ENCODE results near the gene SLC23A2. TPM values are rescaled to one million over a fixed set of nuclear protein-coding genes. Genes with fewer than 3 reads are reported as not detected.

SLC23A2 gene
- total RNA-seq, 1 experiment from 2014 or later: 14.6 TPM

GRCh38 chr20:4920131-4920530 is 81.2 kb downstream of the SLC23A2 start:
- CTCF ChIA-PET: no interaction called here
- no peak for ATAC-seq
- H3K4me3 ChIP-seq (ENCODE audit: low read depth in 2 of 2, low read length in 2 of 2): no peak overlapping the region
- no peaks in the 10 kb centered on the region for H3K36me3 ChIP-seq (ENCODE audit: control insufficient read depth, insufficient read depth, low read length)
- no peaks in the 10 kb centered on the region for H3K27me3 ChIP-seq (ENCODE audit: control insufficient read depth, insufficient read depth, low read length)
- no peak for DNase-seq (ENCODE audit: low read depth, low spot score)
- no peak for TF ChIP-seq REST (IDR thresholded peaks at IDR 0.05; ENCODE audit: insufficient read depth in 1 of 2, low read depth in 2 of 2, low read length in 1 of 2)
- TF ChIP-seq SIN3A (IDR thresholded peaks at IDR 0.05; ENCODE audit: borderline replicate concordance, insufficient read depth, low read depth, low read length): no peak
- TF ChIP-seq, protein P1, sequence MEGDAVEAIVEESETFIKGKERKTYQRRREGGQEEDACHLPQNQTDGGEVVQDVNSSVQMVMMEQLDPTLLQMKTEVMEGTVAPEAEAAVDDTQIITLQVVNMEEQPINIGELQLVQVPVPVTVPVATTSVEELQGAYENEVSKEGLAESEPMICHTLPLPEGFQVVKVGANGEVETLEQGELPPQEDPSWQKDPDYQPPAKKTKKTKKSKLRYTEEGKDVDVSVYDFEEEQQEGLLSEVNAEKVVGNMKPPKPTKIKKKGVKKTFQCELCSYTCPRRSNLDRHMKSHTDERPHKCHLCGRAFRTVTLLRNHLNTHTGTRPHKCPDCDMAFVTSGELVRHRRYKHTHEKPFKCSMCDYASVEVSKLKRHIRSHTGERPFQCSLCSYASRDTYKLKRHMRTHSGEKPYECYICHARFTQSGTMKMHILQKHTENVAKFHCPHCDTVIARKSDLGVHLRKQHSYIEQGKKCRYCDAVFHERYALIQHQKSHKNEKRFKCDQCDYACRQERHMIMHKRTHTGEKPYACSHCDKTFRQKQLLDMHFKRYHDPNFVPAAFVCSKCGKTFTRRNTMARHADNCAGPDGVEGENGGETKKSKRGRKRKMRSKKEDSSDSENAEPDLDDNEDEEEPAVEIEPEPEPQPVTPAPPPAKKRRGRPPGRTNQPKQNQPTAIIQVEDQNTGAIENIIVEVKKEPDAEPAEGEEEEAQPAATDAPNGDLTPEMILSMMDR (IDR thresholded peaks at IDR 0.05): no peak
- TF ChIP-seq POLR2AphosphoS5 (IDR thresholded peaks at IDR 0.05; ENCODE audit: low read depth, low read length): no peak
- TF ChIP-seq TCF7L2 (IDR thresholded peaks at IDR 0.05; ENCODE audit: low read depth, low read length): no peak
- POLR2A ChIA-PET: no interaction called here
- H3K4me1 ChIP-seq (ENCODE audit: control insufficient read depth, insufficient read depth, low read length): no peaks in the 10 kb centered on the region
- BruUV-seq (replicated peaks): no TSS peak
- intact Hi-C loops (cut with micrococcal nuclease; ENCODE audit: unreplicated experiment): no loop called here
- in situ Hi-C loops (cut with HindIII; ENCODE audit: low pct_unique_long_range_greater_than_20kb, low sequenced_read_pairs): no loop called here
- no peaks in the 10 kb centered on the region for H3K9me3 ChIP-seq (ENCODE audit: control insufficient read depth, insufficient read depth, low read depth, low read length)
- no peak overlapping the region for H3K27ac ChIP-seq (ENCODE audit: low read length)

DNA sequence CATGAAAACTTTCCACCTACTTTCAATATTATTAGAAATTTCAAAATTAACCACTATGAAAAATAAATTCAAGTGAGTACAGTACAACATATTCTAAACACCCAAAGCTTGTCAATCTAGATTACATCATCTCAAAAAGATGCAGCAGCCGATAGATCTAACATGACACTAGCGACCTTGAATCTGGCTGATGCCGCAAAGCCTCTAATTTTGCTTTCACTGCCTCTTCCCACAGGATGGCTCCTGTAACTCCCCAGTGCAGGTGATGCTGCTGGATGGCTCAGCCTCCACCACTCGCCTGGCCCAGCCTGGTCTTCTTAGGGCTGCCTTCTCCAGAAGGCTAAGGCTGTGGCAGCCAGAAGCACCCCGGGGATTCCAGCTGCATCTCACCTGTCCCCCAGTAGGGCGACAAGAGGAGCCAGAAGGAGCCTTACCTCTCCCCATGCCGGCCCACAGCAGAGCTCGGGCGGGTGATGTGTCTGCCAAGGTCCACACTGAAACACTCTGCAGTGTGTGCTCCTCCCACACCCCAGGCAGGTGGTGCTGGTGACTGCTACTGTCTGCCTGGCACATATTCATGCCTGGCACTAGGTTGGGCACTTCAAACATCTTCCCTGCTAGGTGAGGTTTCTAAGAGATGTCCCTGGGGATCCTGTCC is 82.1 kb downstream of the SLC23A2 start:
- ATAC-seq: no peak
- H3K27me3 ChIP-seq (ENCODE audit: control insufficient read depth, insufficient read depth, low read length): no peaks in the 10 kb centered on the region
- TF ChIP-seq TCF7L2 (IDR thresholded peaks at IDR 0.05; ENCODE audit: low read depth, low read length): no peak
- TF ChIP-seq, protein P1 (IDR thresholded peaks at IDR 0.05): no peak
- TF ChIP-seq POLR2AphosphoS5 (IDR thresholded peaks at IDR 0.05; ENCODE audit: low read depth, low read length): no peak
- no peak for TF ChIP-seq REST (IDR thresholded peaks at IDR 0.05; ENCODE audit: insufficient read depth in 1 of 2, low read depth in 2 of 2, low read length in 1 of 2)
- TF ChIP-seq SIN3A (IDR thresholded peaks at IDR 0.05; ENCODE audit: borderline replicate concordance, insufficient read depth, low read depth, low read length): no peak
- H3K36me3 ChIP-seq (ENCODE audit: control insufficient read depth, insufficient read depth, low read length): no peaks in the 10 kb centered on the region
- DNase-seq (ENCODE audit: low read depth, low spot score): no peak
- ChIA-PET CTCF (no interaction called here), POLR2A (no interaction called here)
- in situ Hi-C loops (cut with HindIII; ENCODE audit: low pct_unique_long_range_greater_than_20kb, low sequenced_read_pairs) (no loop called here), intact Hi-C loops (cut with micrococcal nuclease; ENCODE audit: unreplicated experiment) (no loop called here)
- no peaks in the 10 kb centered on the region for H3K9me3 ChIP-seq (ENCODE audit: control insufficient read depth, insufficient read depth, low read depth, low read length)
- no TSS peak for BruUV-seq (replicated peaks)
- H3K27ac ChIP-seq (ENCODE audit: low read length): no peak overlapping the region
- no peaks in the 10 kb centered on the region for H3K4me1 ChIP-seq (ENCODE audit: control insufficient read depth, insufficient read depth, low read length)
- no peak overlapping the region for H3K4me3 ChIP-seq (ENCODE audit: low read depth in 2 of 2, low read length in 2 of 2)

Data from Panc1 (cell line).